A549 (cell line): ENCODE data around the gene CPLANE2.

Source experiments
- CHD2 ChIP-seq: fragments of 150-350 bp; IDR thresholded peaks from 2 replicates; pipeline ENCODE4 v1.6.1; 2014; ENCODE audit warnings: low read length; ENCODE audit not compliant: partially characterized antibody
- EP300 ChIP-seq, 2 experiments: fragments of >200 bp; sonication (Bioruptor Twin); formaldehyde crosslinking; IDR thresholded peaks; 2 replicates in 1 of 2; 3 replicates in 1 of 2; pipeline ENCODE4 v1.6.1; 2016 to 2017
- KDM1A ChIP-seq: fragments of 200-600 bp; sonication (generic); IDR thresholded peaks from 2 replicates; pipeline ENCODE4 v1.6.1; 2016; ENCODE audit warnings: low read depth, mild to moderate bottlenecking
- MAX ChIP-seq: IDR thresholded peaks from 2 replicates; pipeline ENCODE4 v1.6.1; 2012
- POLR2A ChIP-seq: IDR thresholded peaks from 2 replicates; pipeline ENCODE4 v1.6.1; 2012; ENCODE audit warnings: mild to moderate bottlenecking, low read length
- TF ChIP-seq, protein P1 (sequence below): fragments of >200 bp; sonication (Bioruptor Twin); formaldehyde crosslinking; IDR thresholded peaks from 3 replicates; pipeline ENCODE4 v1.5.1; 2016
- TF ChIP-seq, protein P2 (sequence below): fragments of 450-650 bp; IDR thresholded peaks from 2 replicates; pipeline ENCODE4 v1.6.1; 2014; ENCODE audit warnings: antibody characterized with exemption

DNA sequence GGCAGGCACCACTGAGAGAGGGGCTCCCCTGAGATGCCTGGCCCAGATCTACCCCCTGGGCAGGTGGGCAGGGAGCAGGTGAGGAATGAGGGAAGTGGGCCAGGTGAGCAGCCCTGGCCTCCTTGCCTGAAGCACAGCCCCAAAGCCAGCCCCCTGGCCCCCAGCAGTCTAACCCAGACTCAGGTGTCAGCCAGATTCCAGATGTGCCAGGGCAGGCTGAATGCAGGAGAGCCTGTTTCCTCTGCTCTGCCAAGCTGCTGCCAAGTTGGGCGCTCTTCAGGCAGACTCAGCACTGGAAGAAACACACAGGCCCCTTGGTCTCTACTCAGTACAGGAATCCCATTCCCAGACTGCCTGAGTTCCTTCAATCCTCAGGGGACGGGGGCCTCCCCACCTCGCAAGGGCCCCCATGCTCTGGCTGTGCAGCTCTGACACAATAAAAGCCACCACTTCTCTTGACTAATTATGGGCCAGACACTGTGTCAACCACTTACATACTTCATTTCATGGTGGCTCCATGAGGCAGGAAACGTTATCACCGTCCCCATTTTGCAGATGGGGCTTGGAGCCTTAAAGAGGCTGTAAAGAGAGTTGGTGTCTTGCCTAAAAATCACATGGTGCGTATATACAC is 45.0 kb downstream of the CPLANE2 start:
- TF ChIP-seq, protein P1, sequence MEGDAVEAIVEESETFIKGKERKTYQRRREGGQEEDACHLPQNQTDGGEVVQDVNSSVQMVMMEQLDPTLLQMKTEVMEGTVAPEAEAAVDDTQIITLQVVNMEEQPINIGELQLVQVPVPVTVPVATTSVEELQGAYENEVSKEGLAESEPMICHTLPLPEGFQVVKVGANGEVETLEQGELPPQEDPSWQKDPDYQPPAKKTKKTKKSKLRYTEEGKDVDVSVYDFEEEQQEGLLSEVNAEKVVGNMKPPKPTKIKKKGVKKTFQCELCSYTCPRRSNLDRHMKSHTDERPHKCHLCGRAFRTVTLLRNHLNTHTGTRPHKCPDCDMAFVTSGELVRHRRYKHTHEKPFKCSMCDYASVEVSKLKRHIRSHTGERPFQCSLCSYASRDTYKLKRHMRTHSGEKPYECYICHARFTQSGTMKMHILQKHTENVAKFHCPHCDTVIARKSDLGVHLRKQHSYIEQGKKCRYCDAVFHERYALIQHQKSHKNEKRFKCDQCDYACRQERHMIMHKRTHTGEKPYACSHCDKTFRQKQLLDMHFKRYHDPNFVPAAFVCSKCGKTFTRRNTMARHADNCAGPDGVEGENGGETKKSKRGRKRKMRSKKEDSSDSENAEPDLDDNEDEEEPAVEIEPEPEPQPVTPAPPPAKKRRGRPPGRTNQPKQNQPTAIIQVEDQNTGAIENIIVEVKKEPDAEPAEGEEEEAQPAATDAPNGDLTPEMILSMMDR: no peak
- TF ChIP-seq MAX (no peak), POLR2A (no peak), EP300 (IDR thresholded peaks at IDR 0.05) (no peak), KDM1A (no peak), CHD2 (no peak)
- TF ChIP-seq, protein P2, sequence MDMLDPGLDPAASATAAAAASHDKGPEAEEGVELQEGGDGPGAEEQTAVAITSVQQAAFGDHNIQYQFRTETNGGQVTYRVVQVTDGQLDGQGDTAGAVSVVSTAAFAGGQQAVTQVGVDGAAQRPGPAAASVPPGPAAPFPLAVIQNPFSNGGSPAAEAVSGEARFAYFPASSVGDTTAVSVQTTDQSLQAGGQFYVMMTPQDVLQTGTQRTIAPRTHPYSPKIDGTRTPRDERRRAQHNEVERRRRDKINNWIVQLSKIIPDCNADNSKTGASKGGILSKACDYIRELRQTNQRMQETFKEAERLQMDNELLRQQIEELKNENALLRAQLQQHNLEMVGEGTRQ: no peak
